Caki2 (cell line): Measurements from ENCODE around the gene HFM1. TPM values are rescaled to one million over a fixed set of nuclear protein-coding genes. Genes with fewer than 3 reads are reported as not detected.
"Not testable (repeated sequence)": the region's sequence is repeated elsewhere in the genome, so short reads cannot be mapped to it uniquely, and the experiment has no call there.

Experiments
- DNase-seq: peaks from one replicate; pipeline ENCODE4 v3.0.0-alpha.2; 2015; ENCODE audit warnings: low read depth
- in situ Hi-C: cut with HindIII; loops from 2 replicates; pipeline ENCODE4 v1.10.0; 2016; ENCODE audit warnings: low sequenced_read_pairs, low pct_unique_long_range_greater_than_20kb, mixed read lengths
- total RNA-seq: library from RNA; depleted of rRNA; stranded (reverse); fragments of >200 nt; shearing (Covaris generic); gene quantifications from 2 replicates; pipeline ENCODE4 v1.2.3, GENCODE V29; 2014; ENCODE audit warnings: low replicate concordance; rRNA removed

Gene HFM1
- total RNA-seq, 1 experiment from 2014 or later, result 0.10 TPM

DNA sequence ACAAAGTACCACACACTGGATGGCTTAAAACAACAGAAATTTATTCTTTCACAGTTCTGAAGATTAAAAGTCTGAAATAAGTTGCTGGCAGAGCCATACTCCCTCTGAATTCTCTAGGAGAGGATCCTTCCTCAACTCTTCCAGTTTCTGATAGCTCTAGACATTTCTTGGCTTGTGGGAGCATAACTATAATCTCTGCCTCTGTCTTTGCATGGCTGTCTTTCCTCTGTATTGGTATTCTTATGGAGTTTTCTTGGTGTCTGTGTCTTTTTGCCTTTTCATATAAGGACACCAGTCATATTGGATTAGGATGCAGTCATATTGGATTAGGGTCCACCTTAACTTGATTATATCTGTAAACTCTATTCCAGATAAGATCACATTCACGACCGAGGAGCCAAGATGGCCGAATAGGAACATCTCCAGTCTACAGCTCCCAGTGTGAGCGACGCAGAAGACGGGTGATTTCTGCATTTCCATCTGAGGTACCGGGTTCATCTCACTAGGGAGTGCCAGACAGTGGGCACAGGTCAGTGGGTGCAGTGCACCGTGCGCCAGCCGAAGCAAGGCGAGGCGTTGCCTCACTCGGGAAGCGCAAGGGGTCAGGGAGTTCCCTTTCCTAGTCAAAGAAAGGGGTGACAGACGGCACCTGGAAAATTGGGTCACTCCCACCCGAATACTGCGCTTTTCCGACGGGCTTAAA lies 118.2 kb downstream of the HFM1 start:
- DNase-seq, in situ Hi-C loops: not testable (repeated sequence)

DNA sequence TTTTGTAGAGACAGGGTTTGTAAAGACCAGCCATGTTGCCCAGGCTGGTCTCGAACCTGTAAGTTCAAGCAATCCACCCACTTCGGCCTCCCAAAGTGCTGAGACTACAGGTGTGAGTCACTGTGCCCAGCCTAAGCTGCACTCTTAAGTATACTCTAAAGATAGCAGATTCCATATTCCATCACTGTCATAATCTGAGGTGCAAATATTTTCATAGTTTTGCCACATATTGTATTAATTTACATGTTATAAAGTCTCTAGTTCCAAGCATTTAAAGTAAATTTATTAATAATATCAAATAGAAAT lies 121.3 kb downstream of the HFM1 start:
- in situ Hi-C loops, result no loop called here
- DNase-seq, result no peak

DNA sequence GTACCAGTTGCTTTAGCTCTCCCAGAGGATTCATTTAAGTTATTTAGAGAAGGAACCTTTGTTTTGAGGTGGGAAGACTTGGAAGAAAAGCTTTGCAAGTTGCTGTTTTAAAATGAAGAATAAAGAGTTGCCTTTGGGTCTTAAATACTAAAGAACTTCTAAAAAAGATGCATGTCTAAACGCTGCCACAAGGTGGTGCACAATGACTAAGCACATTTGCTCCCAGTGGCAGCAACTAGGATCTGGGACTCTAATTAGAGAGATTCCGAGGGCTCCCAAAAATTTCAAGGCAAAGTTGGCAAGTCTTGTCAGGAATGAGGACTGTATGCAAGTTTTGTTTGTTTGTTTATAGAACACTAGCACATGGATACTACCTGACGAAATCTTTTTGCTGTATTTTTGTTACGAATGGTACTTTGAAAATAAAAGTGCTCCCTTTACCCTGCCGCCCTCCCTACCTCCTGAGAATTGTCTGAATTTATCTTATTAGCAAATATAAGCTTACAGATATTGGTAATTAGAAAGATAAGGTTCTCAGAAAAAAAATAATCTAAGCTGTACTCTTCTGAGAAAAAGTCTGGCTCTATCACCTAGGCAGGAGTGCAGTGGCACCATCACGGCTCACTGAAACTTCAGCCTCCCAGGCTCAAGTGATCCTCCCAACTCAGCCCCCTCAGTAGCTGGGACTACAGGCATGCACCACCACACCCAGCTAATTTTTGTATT lies 121.8 kb downstream of the HFM1 start:
- in situ Hi-C loops, result no loop called here
- peak; percentile 53 for DNase-seq

DNA sequence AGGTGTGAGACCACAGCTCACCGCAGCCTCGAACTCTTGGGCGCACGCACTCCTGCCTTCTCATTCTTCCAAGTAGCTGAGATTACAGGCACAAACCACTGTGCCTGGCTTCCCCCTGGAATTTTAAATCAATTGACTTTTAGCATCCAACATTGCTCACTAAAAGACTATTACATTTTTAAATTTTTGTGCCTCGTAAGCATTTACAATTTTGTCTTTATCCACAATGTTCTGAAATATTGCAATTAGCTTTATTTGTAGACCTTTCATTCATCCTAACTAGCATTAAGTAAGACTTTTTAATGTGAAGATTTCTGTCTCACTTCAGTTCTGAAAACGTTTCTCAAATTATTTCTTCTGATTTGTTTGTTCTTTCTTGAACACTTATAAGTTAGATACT lies 122.9 kb downstream of the HFM1 start:
- in situ Hi-C loops, result no loop called here
- DNase-seq, result no peak

DNA sequence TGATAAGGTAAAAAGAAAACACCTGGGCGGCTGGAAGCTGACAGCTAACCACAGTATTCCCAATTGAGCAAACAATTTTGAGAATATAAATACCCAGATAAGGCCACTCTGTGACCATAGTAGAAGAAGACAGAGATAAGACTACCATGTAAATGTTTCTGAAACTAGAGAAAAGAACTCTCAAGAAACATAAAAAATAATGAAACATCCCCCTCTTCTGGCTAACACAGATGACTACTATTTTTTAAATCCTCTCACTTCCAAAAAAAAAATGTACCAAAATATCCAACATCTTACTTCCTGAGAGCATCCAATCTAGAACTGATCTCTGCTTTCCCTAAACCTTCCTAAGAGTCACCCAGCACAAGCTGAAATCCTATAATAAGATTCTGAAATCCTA lies 125.9 kb downstream of the HFM1 start:
- peak; percentile 17 for DNase-seq
- in situ Hi-C loops, result no loop called here

DNA sequence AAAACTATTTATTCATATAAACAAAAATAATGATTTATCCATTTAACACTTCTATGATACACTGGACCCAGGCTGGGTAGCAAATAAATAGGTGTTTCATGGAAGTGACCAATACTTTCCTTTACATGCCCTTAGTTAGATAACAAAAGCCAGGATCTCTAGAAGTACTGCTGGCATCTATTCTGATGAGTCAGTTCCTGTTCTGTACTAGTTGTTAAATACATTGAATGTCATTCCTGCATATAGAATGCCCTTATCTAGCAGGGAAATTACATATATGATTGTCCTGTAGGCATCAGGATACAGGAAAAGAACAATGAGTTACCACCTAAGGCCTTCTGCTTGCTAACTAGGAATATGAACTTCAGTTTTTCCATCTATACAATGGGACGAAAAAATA lies 130.8 kb downstream of the HFM1 start:
- no peak for DNase-seq
- in situ Hi-C loops, result no loop called here

DNA sequence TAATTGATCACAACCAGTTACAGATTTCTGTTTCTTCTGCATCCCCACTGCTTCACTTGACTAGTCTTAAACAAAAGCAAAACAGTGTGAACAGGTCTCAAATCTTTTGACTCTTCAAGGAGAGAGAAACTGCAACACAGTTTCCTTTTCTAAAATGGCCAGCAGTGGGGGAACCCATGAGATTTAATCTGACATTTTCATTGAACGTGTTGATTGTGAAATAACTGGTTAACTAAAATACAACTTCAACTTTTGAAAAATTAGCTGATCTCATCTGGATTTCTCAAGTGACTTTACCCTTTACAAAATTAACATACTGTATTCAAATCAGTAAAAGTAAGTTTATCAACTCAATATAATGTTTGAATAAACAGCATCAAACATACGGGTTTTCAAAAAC lies 143.0 kb downstream of the HFM1 start:
- no peak for DNase-seq
- in situ Hi-C loops, result no loop called here

DNA sequence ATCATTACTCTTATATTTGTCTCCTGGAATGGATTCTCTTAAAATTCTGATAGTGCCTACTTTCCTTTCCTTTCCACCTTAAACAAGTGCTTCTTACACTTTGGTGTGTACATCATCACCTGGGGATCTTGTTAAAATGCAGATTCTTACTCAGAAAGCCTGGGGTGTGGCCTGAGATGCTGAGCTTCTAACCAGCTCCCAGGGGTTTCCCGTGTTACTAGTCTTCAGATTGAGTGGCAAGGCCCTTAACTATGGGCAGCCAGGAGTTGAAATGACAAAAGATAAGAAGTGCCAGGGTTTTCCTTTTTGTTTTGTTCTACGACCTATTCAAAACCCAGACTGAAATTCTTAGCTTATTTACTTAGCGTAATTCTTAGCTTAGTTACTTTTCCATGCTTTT lies 159.2 kb downstream of the HFM1 start:
- no peak for DNase-seq
- in situ Hi-C loops, result no loop called here

DNA sequence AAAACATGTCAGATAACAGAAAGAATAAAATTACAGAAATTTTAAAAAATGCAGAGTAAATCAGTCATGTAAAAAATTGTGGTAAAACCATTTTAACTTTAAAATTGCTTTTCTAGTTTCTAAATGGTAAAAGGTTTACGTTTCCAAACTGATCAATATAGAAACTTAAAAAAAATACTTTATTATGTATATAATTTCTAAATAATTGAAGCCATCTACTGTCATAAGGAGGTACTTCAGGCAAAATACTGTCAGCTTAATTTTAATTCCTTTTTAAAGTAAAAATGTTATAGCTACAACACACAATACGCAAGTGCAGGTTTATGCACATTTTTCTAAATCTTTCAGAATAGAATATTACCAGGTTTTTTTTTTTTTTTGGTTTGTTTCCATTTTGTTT lies 159.9 kb downstream of the HFM1 start:
- in situ Hi-C loops, result no loop called here
- no peak for DNase-seq

DNA sequence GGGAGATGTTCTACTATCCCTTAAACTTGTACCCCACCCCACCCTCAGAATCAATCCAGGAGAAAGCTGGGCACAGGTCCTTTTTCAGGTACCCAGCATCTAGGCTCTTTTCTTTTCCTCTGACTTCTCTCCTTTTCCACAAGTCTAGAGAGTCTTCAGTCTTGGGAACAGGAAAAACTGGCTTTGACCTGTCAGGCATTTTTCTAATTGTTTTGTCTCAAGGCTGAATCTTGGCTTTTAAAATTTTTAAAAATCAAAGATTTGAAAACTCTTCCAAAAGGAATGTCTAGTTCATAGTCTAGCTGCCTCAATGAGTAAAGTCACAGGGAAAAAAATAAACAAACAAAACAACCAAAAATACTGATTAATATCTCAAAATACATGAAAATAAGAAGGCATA lies 161.5 kb downstream of the HFM1 start:
- DNase-seq, result no peak
- in situ Hi-C loops, result no loop called here

DNA sequence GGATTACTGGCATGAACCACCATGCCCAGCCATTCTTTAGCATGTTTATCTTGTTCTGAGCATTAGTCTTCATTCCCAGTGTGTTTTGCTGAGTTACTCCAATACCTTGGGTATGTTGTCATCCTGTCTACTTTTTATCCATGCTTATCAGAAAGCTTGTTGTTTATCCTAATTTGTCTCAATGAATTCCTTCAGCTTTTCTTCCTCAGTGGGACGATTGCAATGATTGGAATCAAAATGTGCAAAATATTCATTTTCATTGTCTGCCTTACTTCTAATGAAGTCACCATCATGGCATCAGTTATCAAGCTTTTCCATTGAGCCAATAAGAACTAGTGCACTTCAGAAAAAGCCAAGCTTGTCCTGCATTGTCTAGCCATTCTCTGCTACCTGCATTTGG lies 170.5 kb downstream of the HFM1 start:
- in situ Hi-C loops, result no loop called here
- no peak for DNase-seq

DNA sequence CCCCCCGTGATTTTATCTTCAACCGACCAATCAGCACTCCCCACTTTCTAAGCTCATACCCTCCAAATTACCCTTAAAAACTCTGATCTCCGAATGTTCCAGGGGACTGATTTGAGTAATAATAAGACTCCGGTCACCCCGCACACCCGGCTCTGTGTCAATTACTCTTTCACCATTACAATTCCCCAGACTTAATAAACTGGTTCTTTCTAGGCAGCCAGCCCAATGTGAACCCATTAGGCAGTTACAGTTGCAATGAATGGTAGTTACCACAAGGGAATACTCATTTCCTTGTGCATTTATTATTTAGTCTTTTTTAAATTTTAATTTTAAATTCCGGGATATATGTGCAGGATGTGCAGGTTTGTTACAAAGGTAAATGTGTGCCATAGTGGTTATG lies 177.9 kb downstream of the HFM1 start:
- DNase-seq, result no peak
- in situ Hi-C loops, result no loop called here

DNA sequence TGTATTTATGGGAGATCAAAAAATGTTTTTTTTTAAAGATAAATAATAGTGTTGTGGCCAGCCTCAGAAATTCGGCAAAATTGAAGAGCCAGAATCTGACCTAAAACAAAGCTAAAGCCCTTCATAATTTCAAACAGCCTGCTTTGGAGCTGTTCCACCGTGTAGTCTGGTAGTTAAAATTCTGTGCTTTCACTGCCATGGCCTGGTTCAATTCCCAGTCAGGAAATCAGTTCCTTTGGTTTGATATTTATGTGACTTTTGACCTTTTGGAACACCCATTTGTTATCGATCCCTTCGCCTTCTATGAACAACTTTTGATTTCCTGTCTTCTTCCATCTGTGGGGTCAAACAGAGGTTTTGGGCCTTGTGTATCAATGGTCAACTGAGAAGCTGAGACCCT lies 179.8 kb downstream of the HFM1 start:
- in situ Hi-C loops, result no loop called here
- DNase-seq, result no peak

DNA sequence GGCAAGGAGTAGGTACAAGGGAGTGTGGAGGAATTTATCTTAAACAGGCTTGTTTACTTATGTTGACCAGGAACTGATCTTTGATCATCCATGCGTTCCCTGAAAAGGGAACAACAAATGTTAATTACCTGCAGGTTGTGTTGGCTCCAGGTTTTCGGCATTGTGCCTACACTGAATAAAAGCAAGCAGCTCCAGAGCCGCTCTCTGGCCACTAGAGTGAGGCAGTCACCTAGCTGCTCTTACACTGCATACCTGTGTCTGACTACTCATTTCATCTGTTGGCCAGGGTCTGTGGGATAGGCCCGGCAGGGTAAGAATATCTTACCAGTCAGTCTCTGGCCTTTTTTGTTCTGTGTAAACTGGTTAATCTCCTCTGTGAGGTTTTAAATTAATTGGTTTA lies 183.6 kb downstream of the HFM1 start:
- in situ Hi-C loops, result no loop called here
- DNase-seq, result no peak

DNA sequence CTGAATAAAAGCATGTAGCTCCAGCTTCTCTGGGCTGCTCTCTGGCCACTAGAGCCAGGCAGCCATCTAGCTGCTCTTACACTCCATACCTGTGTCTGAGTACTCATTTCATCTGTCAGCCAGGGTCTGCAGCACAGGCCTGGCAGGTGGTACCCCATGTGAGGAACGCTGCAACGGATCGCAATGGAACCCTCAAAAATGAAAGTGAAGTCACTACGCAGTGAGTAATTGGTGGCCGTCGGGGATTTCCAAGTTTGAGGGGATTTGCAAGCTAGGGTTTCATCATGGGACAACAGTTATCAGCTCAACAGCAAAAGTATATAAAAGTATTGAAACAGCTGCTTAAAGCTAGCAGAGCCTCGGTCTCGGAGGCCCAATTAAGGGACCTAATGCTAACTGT lies 186.7 kb downstream of the HFM1 start:
- in situ Hi-C loops, result no loop called here
- DNase-seq, result no peak

Other genes with a start within 250 kb of the HFM1 start
- gene CDC7, start 96.0 kb upstream of the HFM1 start, total RNA-seq, result 3.5 and 8.4 TPM in 2 replicates